ENCODE data around the gene TEX48.

DNA sequence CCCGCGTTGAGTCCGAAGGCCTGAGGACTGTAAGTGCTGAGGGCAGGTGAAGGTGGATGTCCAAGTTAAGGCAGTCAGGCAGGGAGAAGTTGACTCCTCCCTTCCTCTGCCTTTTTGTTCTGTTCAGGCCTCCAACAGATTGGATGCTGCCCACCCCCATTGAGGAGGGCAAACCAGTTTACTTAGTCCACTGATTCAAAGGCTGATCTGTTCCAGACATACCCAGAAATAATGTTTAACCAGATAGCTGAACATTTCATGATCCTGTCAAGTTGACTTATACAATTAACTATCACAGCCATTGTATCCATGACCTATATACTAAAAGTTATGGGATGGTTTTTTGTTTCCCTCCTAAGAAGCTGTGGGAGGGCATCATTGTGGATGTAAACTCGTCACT, 8.3 kb upstream of the TEX48 start:
- no peak for TF ChIP-seq EZH2 (IDR thresholded peaks at IDR 0.05; ENCODE audit: borderline replicate concordance, low read length)
- TF ChIP-seq, protein P1, sequence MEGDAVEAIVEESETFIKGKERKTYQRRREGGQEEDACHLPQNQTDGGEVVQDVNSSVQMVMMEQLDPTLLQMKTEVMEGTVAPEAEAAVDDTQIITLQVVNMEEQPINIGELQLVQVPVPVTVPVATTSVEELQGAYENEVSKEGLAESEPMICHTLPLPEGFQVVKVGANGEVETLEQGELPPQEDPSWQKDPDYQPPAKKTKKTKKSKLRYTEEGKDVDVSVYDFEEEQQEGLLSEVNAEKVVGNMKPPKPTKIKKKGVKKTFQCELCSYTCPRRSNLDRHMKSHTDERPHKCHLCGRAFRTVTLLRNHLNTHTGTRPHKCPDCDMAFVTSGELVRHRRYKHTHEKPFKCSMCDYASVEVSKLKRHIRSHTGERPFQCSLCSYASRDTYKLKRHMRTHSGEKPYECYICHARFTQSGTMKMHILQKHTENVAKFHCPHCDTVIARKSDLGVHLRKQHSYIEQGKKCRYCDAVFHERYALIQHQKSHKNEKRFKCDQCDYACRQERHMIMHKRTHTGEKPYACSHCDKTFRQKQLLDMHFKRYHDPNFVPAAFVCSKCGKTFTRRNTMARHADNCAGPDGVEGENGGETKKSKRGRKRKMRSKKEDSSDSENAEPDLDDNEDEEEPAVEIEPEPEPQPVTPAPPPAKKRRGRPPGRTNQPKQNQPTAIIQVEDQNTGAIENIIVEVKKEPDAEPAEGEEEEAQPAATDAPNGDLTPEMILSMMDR (IDR thresholded peaks at IDR 0.05; ENCODE audit: low read length) = no peak

Data from OCI-LY1 (cell line).